ENCODE measurements around the gene GLIS1.

GRCh38 chr1:53683986-53684740, 54.8 kb downstream of the GLIS1 start:
- TF ChIP-seq CTCF (conservative IDR thresholded peaks at IDR 0.05; ENCODE audit: low read length) (peak; percentile 23; the same call in 1 of the 2 replicates), EZH2phosphoT487 (IDR thresholded peaks at IDR 0.05; ENCODE audit: borderline replicate concordance) (no peak)
